LoVo (cell line): ENCODE data around the gene POLE2.
"Not testable (repeated sequence)": the region's sequence is repeated elsewhere in the genome, so short reads cannot be mapped to it uniquely, and the experiment has no call there.

ENCODE experiments used
- DNase-seq: peaks from one replicate; pipeline ENCODE4 v3.0.0-alpha.2; 2016; ENCODE audit warnings: low spot score

The POLE2 gene

DNA sequence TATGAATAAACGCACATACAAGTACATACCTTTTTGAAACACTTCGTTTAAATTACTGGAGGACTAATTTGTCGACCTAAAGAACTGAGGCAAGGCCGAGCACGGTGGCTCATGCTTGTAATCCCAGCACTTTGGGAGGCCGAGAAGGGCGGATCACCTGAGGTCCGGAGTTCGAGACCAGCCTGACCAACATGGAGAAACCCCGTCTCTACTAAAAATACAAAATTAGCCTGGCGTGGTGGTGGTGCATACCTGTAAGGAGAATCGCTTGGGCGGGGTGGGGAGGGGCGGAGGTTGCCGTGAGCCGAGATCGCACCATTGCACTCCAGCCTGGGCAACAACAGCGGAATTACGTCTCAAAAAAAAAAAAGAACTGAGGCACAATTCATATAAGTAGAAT, 68.7 kb downstream of the POLE2 start:
- not testable (repeated sequence) for DNase-seq

DNA sequence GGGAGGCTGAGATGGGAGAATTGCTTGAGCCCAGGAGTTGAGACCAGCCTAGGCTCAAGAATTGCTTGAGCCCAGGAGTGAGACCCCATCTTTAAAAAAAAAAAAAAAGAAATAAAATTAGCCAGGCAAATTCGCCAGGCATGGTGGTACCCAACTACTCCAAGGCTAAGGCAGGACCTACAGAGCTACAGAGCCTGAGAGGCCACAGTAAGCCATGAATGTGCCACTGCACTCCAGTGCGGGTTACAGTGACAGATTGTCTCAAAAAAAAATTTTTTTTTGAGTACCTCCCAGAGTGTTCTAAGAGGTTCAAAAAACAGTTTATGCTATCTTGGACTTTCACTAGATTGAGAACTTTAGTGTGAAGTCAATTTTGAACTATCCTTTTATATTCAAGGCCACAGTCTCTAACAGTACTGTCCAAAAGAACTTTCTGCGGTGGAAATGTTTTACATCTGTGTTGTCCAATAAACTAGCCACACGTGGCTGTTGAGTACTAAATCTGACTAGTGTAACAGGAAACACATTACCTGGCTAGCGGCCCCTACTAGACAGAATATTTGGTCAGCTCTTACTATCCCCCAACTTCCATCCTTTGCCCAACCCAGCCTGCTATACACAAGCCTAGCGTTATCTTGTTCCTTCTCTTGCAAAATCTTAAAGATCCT, 70.0 kb downstream of the POLE2 start:
- DNase-seq, result no peak

DNA sequence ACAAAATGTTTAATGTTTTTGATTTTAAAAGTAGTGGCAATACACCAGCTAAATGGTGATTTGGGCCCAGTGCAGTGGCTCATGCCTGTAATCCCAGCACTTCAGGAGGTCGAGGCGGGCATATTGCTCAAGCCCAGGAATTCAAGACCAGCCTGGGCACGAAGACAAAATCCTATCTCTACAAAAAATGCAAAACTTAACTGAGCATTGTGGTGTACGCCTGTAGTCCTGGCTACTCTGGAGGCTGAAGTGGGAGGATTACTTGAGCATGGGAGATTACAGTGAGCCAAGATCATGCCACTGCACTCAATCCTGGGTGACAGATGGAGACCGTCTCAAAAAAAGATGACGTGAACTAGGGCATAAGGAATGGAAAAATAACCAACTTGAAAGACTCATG, 72.2 kb downstream of the POLE2 start:
- no peak for DNase-seq

DNA sequence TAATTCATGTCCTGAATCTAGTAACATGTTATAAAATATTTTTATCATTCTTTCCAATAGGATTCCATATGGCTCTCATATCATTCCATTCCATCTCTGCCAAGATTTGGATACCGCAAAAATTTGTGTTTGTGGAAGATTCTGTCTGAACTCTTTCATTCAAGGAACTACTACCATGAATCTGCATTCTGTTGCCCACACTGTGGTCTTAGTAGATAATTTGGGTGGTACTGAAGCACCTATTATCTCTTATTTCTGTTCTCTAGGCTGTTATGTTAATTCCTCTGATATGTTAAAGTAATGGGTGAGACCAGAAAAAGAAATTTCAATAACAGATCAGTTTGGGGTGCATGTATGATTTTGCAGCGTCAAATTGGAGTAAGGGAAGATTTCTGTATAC, 73.8 kb downstream of the POLE2 start:
- no peak for DNase-seq

DNA sequence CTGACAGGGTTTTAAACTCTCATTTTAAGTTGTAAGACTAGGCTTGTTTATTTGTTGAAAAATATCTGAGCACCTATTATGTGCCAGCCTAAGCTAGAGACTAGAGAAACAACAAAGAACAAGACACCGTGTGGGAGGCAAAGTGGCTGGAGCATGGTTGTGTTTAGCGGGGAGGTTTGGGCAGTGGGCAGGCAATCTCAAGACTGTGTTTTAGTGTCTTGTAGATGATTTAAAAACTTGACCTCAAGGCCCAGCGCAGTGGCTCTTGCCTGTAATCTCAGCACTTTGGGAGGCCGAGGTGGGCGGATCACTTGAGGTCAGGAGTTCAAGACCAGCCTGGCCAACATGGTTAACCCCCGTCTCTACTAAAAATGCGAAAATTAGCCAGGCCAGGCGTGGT, 75.3 kb downstream of the POLE2 start:
- no peak for DNase-seq

DNA sequence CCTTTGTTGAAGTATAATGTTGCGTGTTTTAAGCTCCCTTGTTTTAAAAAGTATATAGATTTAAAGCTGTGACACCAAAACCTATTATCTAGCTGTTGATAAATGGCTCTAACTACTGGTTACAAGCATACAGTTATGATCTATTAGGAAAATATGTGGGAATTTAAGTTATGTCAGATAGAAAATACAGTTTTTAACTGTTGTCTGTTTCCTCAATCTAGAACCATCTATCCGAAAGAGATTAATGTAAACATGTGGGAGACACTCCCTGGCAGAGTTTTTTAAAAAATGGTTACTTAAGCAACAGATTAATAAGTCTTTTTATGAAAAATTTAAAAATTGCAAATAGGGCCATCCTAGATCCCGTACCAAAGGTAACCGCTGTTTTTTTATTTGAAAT, 75.8 kb downstream of the POLE2 start:
- no peak for DNase-seq

DNA sequence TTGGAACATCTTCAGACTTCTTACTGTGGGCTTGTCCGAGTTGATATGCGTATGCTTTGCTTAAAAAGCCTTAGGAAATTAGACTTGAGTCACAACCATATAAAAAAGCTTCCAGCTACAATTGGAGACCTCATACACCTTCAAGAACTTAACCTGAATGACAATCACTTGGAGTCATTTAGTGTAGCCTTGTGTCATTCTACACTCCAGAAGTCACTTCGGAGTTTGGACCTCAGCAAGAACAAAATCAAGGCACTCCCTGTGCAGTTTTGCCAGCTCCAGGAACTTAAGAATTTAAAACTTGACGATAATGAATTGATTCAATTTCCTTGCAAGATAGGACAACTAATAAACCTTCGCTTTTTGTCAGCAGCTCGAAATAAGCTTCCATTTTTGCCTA, 80.4 kb downstream of the POLE2 start:
- no peak for DNase-seq

DNA sequence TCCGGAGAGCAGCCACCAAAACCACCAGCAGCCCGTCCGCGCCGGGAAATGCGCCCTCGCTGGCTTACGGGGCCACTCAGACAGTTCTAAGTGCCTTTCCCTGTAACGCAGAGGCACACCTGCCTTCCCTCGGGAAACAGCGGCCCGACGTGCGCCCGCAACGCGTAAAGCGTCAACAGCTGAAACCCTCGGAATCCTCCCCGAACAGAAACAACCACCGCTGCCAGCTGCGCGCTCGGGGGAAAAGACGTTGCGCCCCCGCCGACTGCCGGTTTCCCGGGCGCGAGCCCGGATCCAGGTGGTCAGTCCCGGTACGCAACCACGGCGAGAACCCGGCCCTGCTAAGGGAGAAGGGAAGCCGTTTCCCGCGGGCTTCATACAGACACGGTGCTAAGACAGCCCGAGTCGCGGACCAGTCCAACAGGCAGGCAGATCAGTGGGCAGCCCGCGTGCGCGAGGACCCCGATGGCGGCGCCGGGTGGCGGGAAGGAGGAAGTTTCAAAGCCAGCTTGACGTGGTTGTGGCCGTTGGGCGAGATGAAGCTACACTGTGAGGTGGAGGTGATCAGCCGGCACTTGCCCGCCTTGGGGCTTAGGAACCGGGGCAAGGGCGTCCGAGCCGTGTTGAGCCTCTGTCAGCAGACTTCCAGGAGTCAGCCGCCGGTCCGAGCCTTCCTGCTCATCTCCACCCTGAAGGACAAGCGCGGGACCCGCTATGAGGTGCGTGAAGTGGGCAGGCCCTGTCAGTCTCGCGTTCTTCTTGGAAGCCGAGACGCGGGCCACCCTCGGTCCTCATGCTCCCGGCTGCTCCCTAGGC, 89.3 kb downstream of the POLE2 start, which contains the start of gene LRR1:
Gene LRR1, plus strand, starts transcription at position 456 of the 816 bp plus-strand sequence. Its CDS starts 81 bp downstream, at position 537.
- DNase-seq, result peak; percentile 90

DNA sequence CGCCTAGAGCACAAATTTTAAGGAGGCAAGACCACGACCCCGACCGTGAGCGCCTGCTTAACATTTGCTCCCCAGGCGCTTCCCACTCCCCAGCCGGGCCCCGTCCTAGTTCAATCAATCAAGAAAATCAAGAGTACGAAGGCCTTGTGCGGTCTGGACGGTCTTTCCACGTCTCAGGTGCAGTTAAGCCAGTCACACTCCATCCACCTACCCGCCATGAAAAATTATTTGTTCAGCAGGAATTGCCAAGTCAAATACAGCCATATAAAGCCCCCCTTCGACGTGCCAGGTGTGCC, 89.9 kb downstream of the POLE2 start:
- no peak for DNase-seq

DNA sequence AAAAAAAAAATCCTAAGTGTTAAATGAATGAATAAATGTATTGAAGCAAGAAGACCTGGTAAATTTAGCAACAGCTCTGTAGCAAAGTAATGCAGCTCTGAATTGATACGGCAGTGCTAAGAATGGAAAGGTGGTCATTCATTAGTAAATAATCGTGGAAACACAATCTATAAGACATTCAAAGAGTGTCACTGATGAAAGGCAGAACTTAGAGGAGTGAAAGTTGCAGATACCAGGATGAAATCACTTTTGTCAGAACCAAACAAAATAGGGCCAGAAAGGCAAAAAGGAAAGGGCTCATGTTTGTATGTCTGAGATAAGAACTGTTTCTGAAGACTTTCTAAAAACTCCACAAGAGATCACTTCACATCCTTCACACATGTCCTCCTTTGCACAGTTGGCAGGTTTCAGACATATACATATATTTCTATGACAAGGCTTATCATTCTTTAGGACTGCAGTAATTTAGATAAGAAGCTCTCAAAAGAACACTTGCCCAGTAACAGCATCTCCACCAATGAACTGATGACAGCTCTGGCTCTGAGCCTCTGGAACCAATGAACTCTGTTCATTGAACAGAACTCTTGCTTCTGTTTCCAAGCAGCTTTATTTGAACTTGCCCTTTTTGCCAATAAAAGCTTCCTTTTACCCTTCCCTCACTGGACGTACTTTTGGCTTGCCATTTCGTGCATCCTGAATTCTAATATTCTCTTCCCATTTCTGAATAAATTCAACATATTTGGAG, 93.5 kb downstream of the POLE2 start:
- DNase-seq, result no peak
